SKM-1 (cell line): ENCODE results near the gene LALBA.
"Not testable (repeated sequence)": the region's sequence is repeated elsewhere in the genome, so short reads cannot be mapped to it uniquely, and the experiment has no call there.

Experiments
- DNase-seq: peaks from one replicate; lab custom pipeline; 2025; ENCODE audit not compliant: unreplicated experiment; lab: John Stamatoyannopoulos, UW

LALBA gene

DNA sequence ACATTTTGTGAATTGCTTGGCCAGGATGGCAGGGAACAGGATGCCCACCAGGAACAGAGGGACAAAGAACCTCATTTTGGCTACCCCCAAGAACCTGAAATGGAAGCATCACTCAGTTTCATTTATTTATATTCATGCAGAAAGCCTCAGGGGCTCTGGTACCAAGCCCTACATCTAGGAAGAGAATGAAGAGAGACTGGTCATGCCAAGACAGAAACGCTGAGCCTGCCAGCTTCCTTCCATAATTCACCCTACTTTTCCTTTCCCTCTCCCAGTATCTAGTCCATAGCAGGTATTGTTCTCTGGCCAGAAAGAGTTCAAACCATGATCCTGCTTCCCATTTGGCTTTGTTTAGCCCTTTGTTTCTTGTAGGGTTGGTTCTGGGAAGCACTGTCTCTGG, at the start of gene LALBA:
Gene LALBA, minus strand, starts transcription at position 101 of the 400 bp plus-strand sequence. Its CDS starts 26 bp downstream, at position 75.
- DNase-seq: no peak

DNA sequence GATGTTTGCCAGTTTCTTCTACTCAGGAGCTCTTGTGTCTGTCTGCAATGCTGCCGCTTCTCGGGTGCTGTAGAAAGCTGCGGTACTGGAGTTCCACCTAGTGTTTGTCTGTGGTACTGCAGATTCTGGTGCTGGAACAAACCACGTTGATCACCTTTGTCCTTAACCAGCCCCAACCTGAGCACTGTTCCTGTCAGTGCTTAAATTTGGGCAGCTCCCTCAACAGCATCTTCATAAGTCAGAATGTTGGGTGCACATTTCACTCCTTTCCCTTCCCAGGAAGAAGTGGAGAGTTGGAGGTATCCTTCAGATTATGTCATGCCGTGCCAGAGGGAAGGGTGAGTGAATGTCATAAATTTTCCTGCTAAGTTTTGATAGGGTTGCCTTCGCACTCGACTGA, 48.7 kb upstream of the LALBA start:
- peak; percentile 23 for DNase-seq

DNA sequence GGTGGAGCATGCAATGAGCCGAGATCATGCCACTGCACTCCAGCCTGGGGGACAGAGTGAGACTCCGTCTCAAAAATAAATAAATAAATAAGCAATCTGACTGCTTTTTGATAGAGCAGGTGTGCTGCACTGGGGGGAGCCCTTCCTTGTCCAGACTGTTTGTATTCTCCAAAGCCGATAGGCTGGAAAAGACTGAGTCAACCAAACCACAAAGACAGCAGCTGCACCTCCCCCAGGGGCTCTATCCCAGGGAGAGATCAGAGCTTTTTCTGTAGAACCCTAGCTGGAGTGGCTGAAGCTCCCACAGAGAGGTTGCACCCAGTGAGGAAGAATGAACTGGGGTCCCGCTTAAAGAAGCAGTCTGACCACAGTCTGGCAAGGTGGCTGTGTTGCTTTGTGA, 45.8 kb upstream of the LALBA start:
- no peak for DNase-seq

DNA sequence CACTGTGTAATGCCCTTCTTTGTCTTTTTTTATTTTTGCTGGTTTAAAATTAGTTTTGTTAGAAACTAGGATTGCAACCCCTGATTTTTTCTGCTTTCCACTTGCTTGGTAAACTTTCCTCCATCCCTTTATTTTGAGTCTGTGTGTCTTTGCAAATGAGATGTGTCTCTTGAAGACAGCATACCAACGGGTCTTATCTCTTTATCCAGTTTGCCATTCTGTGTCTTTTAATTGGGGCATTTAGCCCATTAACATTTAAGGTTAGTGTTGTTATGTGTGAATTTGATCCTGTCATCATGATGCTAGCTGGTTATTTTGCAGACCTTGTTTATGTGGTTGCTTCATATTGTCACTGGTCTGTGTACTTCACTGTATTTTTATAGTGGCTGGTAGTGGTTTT, 43.5 kb upstream of the LALBA start:
- no peak for DNase-seq

DNA sequence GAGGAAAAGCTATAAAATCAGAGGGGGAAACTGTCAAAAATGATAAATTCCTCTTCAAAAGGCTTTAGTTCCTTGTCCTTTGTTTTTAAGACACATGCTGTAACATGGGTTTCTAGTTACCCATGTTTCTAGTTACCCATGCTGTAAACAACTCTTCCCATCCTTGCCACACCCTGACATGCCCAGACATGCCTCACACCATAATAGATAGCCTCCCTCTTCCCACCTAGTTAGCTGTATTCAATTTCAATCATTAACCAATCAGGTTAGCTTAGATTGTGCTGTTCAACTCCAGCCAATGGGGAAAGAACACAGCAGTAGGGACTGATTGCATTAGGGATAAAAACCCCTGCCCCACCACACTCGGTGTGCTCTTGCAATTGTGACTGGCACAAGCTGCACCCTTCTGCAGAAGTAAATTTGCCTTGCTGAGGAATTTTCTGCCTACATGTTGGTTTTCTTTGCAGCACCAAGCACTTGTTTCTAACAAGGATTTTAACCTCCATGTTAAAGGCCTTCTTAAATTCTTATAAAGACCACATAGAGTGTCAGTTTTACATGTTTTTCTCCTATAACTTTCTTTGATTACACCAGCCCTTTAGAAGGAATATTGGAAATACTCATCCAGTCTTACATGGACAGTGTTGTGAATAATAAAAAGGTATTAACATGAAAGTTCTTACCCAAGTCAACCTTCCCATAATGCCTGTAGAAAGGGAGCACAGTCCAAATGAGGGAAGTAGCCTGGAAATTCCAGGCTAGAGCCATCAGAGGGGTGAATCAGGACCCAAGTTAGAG, 32.5 kb upstream of the LALBA start:
- no peak for DNase-seq

DNA sequence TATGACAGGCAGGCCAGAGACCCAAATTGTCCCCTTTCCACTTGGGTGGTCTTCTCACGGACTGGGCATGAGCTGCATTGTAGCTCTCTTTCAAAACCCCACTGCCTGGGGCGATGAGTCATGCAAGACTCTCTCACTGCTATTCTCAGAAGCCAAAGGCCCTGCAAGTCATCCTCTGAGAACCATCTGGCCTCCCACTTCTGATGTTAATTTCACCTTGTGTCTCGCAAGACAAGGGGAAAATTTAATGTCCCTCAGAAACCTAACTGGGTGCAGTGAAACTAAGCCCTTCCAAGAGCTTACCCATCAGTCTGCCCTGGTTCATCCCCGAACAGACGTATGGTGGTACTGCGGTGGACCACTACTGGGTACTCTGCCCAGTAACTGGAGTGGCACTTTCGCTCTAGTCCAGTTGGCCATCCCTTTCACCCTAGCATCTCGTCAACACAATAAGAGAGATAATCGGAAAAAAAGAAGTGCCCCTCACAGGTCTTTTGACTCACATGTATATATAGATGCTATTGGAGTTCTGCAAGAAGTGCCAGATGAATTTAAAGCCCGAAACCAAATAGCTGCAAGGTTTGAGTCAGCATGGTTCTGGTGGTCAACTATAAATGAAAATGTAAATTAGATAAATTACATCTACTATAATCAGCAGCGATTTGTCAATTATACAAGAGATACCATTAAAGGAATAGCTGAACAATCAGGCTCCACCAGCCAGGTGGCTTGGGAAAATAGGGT, 31.3 kb upstream of the LALBA start:
- no peak for DNase-seq

DNA sequence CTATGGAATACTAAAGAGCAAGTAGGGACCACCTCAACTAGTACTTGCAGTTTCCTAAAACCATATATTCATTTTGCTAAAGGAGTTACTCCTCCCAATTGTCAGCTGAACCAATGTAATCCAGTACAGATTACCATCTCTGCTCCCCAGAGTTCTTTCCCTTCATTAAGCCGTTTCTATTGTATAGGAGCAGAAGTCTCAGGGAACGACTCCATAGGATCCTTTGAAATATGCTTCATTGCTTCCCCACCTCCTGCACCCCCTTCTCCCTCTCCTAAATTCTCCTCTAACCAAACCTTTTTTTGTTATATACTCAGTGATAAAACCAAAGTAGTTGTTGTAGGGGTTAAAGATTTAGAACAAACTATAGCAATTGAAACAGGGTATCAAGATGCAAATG, 30.7 kb upstream of the LALBA start:
- DNase-seq: no peak

DNA sequence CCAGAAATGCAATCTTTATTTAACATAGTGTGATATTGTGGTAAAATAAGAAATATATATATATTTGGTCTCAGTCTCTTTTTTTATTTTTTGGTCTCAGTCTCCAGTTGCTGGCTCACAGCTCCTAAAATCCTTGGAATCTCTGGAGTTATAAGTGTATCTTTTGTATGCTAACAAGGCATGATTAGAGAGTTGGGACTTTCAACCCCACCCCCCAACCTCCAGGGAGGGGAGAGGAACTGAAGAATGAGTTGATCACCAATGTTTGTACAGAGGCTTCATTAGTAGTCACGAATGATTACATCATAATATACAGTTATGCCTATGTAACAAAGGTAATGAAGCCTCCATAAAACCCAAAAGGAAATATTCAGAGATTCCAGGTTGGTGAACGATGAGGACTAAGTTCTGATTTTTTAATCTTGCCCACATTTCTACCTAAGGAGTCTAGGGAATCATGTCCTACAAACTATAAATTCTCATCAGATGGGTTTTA, 22.8 kb upstream of the LALBA start:
- no peak for DNase-seq

DNA sequence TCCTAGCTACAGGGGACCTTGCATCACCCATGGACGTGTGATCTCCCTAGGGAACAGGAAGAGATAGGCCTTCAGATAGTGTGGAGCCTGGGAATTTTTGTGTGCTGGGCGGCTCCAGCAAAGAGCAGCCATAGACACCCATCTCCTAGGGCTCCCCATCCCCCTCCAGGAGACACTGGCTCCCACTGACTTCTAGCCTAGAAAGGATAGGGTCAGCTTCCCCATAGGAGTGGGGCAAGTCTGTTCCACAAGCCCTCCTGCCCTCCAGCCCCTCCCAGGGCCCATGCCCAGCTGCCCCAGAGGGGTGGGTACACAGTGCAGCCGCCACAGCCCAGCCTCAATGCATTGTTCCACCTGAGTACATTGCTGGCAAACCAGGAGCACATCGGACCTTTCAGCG, 16.5 kb upstream of the LALBA start:
- no peak for DNase-seq

DNA sequence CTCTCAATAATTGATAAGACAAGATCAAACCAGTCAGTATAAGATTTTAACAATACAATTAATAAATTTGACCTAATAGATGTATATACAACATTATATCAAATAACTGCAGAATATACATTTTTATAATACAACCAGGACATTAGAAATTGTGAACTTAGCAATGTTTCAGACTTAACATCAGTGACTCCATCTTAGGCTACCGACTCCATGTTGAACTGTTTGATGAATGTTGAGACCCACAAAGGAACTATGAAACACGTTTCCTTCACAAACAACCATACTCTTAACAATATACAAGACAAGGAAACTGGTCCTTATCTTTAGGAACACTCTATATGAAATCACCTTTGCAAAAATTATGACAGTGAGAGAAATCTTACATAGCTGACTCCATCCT, 13.9 kb upstream of the LALBA start:
- DNase-seq: no peak

DNA sequence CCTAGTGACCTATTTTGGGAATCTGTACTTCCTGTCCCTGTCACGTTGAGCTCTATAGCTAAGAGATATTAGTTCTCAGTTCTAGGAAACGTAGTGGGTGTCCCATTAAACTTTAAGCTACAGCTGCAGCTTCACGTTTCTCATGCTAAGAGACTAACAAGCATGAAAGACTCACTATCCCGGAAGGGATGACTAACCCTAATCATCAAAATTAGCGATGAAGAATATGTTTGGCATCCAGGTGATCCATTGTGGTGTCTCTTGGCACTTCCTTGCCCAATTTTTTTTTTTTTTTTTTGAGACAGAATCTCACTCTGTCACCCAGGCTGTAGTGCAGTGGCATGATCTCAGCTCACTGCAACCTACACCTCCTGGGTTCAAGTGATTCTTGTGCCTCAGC, 11.0 kb upstream of the LALBA start:
- no peak for DNase-seq

DNA sequence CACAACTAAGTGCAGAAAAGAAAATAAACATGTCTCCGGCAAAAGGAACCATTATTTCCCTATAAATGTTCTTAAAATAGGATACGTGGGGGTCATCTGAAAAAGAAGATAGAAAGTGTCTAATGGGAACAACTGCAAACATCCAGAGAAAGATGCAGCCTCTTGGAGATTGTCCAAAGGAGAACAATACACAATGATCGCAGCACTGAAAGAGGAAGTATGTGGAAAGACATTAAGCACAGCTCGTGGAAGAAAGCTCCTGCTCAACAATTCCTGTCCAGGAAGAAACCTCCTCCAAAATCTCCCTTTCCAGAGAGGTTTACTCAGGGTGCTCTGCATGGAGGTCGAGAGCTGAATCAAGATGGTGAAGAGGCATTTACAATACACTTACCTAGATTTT, 2.5 kb upstream of the LALBA start:
- no peak for DNase-seq

DNA sequence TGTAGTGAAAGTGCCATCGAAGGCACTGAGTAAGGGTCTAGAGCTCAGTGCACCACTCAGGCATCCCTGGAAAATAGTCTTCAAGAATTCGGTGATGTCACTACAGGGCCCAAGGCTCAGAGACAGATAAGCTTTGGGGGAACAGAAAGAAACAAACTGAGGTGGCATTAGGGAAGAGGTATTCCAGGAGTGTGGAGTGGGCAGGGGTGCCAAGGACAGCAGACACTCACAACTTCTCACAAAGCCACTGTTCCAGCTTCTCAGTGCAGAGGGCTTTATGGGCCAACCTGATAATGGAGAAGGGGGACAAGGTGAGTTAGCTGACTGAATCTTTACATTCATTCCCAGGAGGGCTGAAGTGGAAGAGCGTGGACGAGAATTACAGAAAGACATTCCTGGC, 2.1 kb downstream of the LALBA start:
- no peak for DNase-seq

DNA sequence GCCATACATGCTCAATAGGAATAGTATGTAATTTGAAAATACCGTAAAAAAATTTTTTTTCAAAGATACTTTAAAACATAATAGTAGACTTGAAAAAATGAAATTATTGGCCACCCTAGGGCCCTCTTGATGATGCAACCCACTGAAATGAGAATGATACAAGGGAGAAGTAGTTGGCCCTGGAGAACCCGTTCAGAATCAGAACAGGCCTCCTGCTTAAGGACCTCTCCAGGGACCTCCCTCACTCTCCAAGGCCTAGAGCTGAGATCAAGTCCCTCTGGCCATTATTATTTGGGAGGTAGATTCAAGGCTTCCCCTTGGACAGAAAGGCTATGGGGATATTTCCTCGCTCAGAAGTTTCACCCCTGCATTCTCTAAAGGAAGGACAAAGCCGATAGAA, 11.9 kb downstream of the LALBA start:
- no peak for DNase-seq

DNA sequence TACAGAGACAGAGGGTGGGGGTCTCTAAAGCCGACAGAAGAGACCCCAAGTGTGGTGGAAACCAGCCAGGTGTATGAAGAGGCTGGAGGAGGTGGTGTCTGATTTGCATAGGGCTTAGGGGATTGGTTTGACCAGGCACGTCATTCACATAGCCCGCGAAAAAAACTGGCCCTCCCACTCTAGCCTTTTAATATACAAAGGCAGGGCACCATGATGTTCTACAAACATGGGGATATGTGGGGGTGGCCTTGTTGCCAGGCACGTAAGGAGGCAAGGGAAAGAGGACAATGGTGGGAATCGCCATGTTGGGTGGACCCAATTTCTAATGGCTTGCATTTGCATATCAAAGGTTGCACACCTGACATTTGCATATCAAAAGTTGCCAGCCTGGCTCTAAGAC, 13.2 kb downstream of the LALBA start:
- no peak for DNase-seq

DNA sequence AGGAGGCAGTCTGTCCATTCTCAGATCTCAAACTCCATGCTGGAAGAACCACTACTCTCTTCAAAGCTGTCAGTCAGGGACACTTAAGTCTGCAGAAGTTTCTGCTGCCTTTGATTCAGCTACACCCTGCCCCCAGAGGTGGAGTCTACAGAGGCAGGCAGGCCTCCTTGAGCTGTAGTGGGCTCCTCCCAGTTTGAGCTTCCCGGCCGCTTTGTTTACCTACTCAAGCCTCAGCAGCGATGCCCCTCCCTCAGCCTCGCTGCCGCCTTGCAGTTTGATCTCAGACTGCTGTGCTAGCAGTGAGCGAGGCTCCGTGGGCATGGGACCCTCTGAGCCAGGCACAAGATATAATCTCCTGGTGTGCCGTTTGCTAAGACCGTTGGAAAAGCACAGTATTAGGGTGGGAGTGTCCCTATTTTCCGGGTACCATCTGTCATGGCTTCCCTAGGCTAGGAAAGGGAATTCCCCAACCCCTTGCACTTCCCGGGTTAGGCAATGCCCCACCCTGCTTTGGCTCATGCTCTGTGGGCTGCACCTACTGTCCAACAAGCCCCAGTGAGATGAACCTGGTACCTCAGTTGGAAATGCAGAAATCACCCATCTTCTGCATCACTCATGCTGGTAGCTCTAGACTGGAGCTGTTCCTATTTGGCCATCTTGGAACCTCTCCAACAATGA, 16.0 kb downstream of the LALBA start:
- not testable (repeated sequence) for DNase-seq

DNA sequence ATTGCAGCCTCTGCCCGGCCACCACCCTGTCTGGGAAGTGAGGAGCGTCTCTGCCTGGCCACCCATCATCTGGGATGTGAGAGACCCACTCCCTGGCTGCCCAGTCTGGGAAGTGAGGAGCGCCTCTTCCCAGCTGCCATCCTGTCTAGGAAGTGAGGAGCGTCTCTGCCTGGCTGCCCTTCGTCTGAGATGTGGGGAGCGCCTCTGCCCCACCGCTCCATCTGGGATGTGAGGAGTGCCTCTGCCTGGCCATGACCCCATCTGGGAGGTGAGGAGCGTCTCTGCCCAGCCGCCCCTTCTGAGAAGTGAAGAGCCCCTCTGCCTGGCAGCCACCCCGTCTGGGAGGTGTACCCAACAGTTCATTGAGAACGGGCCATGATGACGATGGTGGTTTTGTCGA, 18.2 kb downstream of the LALBA start:
- DNase-seq: not testable (repeated sequence)

DNA sequence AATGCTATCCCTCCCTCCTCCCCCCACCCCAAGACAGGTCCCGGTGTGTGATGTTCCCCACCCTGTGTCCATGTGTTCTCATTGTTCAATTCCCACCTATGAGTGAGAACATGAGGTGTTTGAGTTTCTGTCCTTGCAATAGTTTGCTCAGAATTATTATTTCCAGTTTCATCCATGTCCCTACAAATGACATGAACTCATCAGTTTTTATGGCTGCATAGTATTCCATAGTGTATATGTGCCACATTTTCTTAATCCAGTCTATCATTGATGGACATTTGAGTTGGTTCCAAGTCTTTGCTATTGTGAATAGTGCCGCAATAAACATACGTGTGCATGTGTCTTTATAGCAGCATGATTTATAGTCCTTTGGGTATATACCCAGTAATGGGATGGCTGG, 22.8 kb downstream of the LALBA start:
- not testable (repeated sequence) for DNase-seq

DNA sequence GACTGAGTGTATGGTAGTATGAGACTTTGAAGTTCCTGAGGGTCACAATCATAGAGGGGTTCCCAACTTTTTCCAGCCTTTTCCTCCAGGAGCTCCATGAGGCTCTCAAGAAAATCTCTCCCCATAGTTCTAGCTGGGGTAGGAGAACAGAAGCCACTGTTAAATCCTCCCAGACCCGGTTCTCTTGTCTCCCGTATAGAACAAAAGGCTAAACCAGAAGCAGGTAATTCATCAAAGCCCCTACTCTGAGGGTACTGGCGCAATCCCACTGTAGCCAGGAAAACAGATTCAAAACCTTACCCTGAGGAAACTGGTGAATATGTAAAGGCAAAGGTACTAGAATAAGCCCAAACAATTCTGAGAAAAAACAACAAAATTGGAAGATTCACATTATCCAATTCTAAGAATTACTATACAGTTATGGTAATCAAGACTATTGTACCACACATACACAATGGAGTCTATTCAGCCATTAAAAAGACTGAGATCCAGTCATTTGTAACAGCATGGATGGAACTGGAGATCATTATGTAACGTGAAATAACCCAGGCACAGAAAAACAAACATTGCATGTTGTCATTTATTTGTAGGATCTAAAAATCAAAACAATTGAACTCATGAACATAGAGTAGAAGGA, 23.9 kb downstream of the LALBA start:
- no peak for DNase-seq

DNA sequence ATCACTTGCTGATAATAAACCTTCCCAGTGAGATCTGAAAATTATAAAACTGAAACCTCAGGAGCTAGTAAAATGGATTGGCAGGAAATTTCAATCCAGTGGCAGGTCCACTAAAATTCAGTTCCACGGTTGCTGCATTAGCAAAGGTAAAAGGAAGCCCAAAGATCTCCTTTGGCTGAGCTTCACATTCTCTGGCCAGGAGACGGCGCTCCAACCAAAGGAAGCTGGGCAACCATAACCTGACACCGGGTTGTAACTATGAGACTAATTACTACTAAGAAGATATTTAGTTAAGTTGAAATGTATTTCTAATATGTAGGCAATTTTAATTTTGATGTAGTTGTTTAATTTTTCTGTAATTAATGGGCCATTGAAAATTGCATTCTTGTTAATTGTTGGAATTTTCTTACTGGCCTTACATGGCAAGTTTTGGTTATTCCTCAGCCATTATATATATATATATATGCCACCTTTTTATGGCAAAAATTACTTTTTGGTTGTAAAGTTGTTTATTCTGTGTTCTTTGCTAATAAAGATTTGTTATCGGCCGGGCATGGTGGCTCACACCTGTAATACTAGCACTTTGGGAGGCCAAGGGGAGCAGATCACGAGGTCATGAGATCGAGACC, 27.4 kb downstream of the LALBA start:
- DNase-seq: peak; percentile 6

DNA sequence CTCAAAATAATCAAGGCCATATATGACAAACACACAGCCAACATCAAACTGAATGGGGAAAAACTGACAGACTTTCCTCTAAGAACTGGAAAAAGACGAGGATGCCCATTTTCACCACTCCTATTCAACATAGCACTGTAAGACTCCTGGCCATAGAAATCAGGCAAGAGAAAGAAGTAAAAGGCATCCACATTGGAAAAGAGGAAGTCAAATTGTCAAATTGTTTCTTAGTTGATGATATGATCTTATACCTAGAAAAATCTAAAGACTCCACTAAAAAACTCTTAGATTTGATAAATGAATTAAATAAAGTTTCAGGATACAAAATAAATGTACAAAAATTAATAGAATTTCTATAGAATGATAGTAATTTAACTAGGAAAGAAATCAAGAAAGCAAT, 33.2 kb downstream of the LALBA start:
- DNase-seq: no peak
